ENCODE data around the gene SLC29A3.

Gene SLC29A3

GRCh38 chr10:71292624-71293445, 26.2 kb upstream of the SLC29A3 start:
- no peaks in the 10 kb centered on the region for H3K79me2 ChIP-seq (ENCODE audit: insufficient read depth, low read length)
- H3K9ac ChIP-seq (ENCODE audit: low read length): no peak overlapping the region
- H3F3A ChIP-seq (ENCODE audit: insufficient read depth): no peaks in the 10 kb centered on the region
- H3K4me3 ChIP-seq (ENCODE audit: insufficient read depth, low read length, poor library complexity, severe bottlenecking): no peak overlapping the region
- no peak overlapping the region for H2AFZ ChIP-seq (ENCODE audit: low read depth, low read length, severe bottlenecking)
- no peak overlapping the region for H3K27ac ChIP-seq (ENCODE audit: low read depth, low read length)
- no peaks in the 10 kb centered on the region for H4K20me1 ChIP-seq (ENCODE audit: low read depth, low read length)
- H3K36me3 ChIP-seq (ENCODE audit: low read length): no peaks in the 10 kb centered on the region
- no peaks in the 10 kb centered on the region for H3K9me3 ChIP-seq (ENCODE audit: insufficient read depth, low read length)
- no peak overlapping the region for H3K4me2 ChIP-seq (ENCODE audit: low read depth, low read length, poor library complexity, severe bottlenecking)
- no peaks in the 10 kb centered on the region for H3K9me2 ChIP-seq (replicated peaks; ENCODE audit: insufficient read depth, low read length)
- TF ChIP-seq CTCF (IDR thresholded peaks at IDR 0.05; ENCODE audit: insufficient read depth, low read length, poor library complexity, severe bottlenecking) (no peak), EZH2phosphoT487 (conservative IDR thresholded peaks at IDR 0.05; ENCODE audit: low read length) (no peak)
- H3K27me3 ChIP-seq (ENCODE audit: low read length): no peaks in the 10 kb centered on the region

- Histone ChIP-seq H3K9ac (ENCODE audit: low read length) (no peak overlapping the region), H3K9me3 (ENCODE audit: insufficient read depth, low read length) (no peaks in the 10 kb centered on the region)
Measured at GRCh38 chr10:71293446-71294084, 25.5 kb upstream of the SLC29A3 start.

GRCh38 chr10:71294091-71294561, 24.9 kb upstream of the SLC29A3 start:
- no peak overlapping the region for H3K4me2 ChIP-seq (ENCODE audit: low read depth, low read length, poor library complexity, severe bottlenecking)
- H3K36me3 ChIP-seq (ENCODE audit: low read length): no peaks in the 10 kb centered on the region
- no peak for TF ChIP-seq EZH2phosphoT487 (conservative IDR thresholded peaks at IDR 0.05; ENCODE audit: low read length)
- no peak for TF ChIP-seq CTCF (IDR thresholded peaks at IDR 0.05; ENCODE audit: insufficient read depth, low read length, poor library complexity, severe bottlenecking)
- H3K27ac ChIP-seq (ENCODE audit: low read depth, low read length): no peak overlapping the region
- no peak overlapping the region for H3K4me3 ChIP-seq (ENCODE audit: insufficient read depth, low read length, poor library complexity, severe bottlenecking)
- no peaks in the 10 kb centered on the region for H3K27me3 ChIP-seq (ENCODE audit: low read length)
- H3K79me2 ChIP-seq (ENCODE audit: insufficient read depth, low read length): no peaks in the 10 kb centered on the region
- H3K9me3 ChIP-seq (ENCODE audit: insufficient read depth, low read length): no peaks in the 10 kb centered on the region
- H4K20me1 ChIP-seq (ENCODE audit: low read depth, low read length): no peaks in the 10 kb centered on the region
- H3F3A ChIP-seq (ENCODE audit: insufficient read depth): no peaks in the 10 kb centered on the region
- no peak overlapping the region for H2AFZ ChIP-seq (ENCODE audit: low read depth, low read length, severe bottlenecking)
- H3K9ac ChIP-seq (ENCODE audit: low read length): no peak overlapping the region
- H3K9me2 ChIP-seq (replicated peaks; ENCODE audit: insufficient read depth, low read length): no peaks in the 10 kb centered on the region

More at GRCh38 chr10:71293446-71294084, 25.5 kb upstream of the SLC29A3 start:
- TF ChIP-seq EZH2phosphoT487 (conservative IDR thresholded peaks at IDR 0.05; ENCODE audit: low read length) (no peak), CTCF (IDR thresholded peaks at IDR 0.05; ENCODE audit: insufficient read depth, low read length, poor library complexity, severe bottlenecking) (no peak)
- Histone ChIP-seq H3K36me3 (ENCODE audit: low read length) (no peaks in the 10 kb centered on the region), H3K27me3 (ENCODE audit: low read length) (no peaks in the 10 kb centered on the region), H3K79me2 (ENCODE audit: insufficient read depth, low read length) (no peaks in the 10 kb centered on the region), H3F3A (ENCODE audit: insufficient read depth) (no peaks in the 10 kb centered on the region), H2AFZ (ENCODE audit: low read depth, low read length, severe bottlenecking) (no peak overlapping the region), H3K4me2 (ENCODE audit: low read depth, low read length, poor library complexity, severe bottlenecking) (no peak overlapping the region), H3K9me2 (replicated peaks; ENCODE audit: insufficient read depth, low read length) (no peaks in the 10 kb centered on the region), H3K4me3 (ENCODE audit: insufficient read depth, low read length, poor library complexity, severe bottlenecking) (no peak overlapping the region), H4K20me1 (ENCODE audit: low read depth, low read length) (no peaks in the 10 kb centered on the region), H3K27ac (ENCODE audit: low read depth, low read length) (no peak overlapping the region)
